GM12892 (cell line): ENCODE measurements around the gene CRYGS.

Experiments used
- POLR2A ChIP-seq: IDR thresholded peaks from 2 replicates; pipeline ENCODE4 v1.6.1; 2011; ENCODE audit warnings: low read depth, low read length, control low read depth
- POLR2AphosphoS5 ChIP-seq: IDR thresholded peaks from 2 replicates; pipeline ENCODE4 v1.6.1; 2011; ENCODE audit warnings: low read depth, low read length, control low read depth

DNA sequence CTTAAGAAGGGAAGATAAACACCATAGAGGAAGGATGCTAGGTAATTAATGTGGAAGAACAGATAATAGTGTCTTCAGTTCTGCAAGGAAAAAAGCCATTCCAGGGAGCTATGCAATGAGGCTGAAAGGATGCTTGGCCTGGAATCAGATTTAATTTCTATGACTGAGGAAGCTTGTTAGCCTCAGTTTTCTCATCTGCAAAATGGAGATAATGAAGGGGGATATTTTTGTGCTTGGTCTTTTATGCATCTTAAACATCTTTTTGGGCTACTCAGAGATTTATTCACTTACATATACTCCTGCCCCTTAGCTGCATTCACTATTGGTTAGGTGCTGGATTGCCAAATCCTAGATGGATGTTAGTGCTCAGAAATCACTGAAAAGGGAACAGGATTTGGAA, 43.0 kb upstream of the CRYGS start:
- TF ChIP-seq POLR2A, result no peak
- no peak for TF ChIP-seq POLR2AphosphoS5
